KBM-7 (cell line): ENCODE results near the gene EXOC5.
"Not testable (repeated sequence)": the region's sequence is repeated elsewhere in the genome, so short reads cannot be mapped to it uniquely, and the experiment has no call there.

ENCODE experiments used
- DNase-seq: peaks from one replicate; pipeline ENCODE4 v3.0.0-alpha.2; 2015
- in situ Hi-C: fragments of 300-500 bp; cut with MboI; formaldehyde crosslinking; loops from 2 replicates; pipeline ENCODE4 v1.14.3; 2020; ENCODE audit warnings: low sequenced_read_pairs, low pct_unique_long_range_greater_than_20kb, mixed read lengths

The EXOC5 gene

GRCh38 chr14:57261604-57262003, 7.1 kb downstream of the EXOC5 start:
- in situ Hi-C loops = no loop called here
- DNase-seq = no peak

GRCh38 chr14:57259672-57260071, 9.0 kb downstream of the EXOC5 start:
- in situ Hi-C loops = no loop called here
- DNase-seq = no peak

GRCh38 chr14:57258221-57258620, 10.5 kb downstream of the EXOC5 start:
- in situ Hi-C loops, DNase-seq: not testable (repeated sequence)

- in situ Hi-C loops = no loop called here
- DNase-seq = no peak
These were observed 13.8 kb downstream of the EXOC5 start for GRCh38 chr14:57254884-57255283.

- in situ Hi-C loops = no loop called here
- no peak for DNase-seq
These were observed 21.6 kb downstream of the EXOC5 start for GRCh38 chr14:57246933-57247657.

GRCh38 chr14:57245941-57246340, 22.8 kb downstream of the EXOC5 start:
- no peak for DNase-seq
- in situ Hi-C loops = no loop called here

- in situ Hi-C loops = no loop called here
- no peak for DNase-seq
These were observed 24.6 kb downstream of the EXOC5 start for GRCh38 chr14:57244106-57244505.

- in situ Hi-C loops = no loop called here
- DNase-seq = no peak
These were observed 25.4 kb downstream of the EXOC5 start for GRCh38 chr14:57243320-57243719.

- in situ Hi-C loops, DNase-seq: not testable (repeated sequence)
These were observed 28.6 kb downstream of the EXOC5 start for GRCh38 chr14:57240115-57240514.

- DNase-seq = no peak
- in situ Hi-C loops = no loop called here
These were observed 36.7 kb downstream of the EXOC5 start for GRCh38 chr14:57232006-57232405.

GRCh38 chr14:57228320-57228719, 40.4 kb downstream of the EXOC5 start:
- in situ Hi-C loops, DNase-seq: not testable (repeated sequence)

GRCh38 chr14:57227083-57227482, 41.6 kb downstream of the EXOC5 start:
- no peak for DNase-seq
- in situ Hi-C loops = no loop called here

GRCh38 chr14:57221931-57222330, 46.8 kb downstream of the EXOC5 start:
- DNase-seq = no peak
- in situ Hi-C loops = no loop called here

GRCh38 chr14:57212919-57213318, 55.8 kb downstream of the EXOC5 start:
- in situ Hi-C loops = no loop called here

GRCh38 chr14:57209561-57209960, 59.1 kb downstream of the EXOC5 start:
- in situ Hi-C loops = no loop called here
- DNase-seq = no peak

More at GRCh38 chr14:57212919-57213318, 55.8 kb downstream of the EXOC5 start:
- DNase-seq = no peak

GRCh38 chr14:57205938-57206337, 62.8 kb downstream of the EXOC5 start:
- no peak for DNase-seq
- in situ Hi-C loops = no loop called here

- in situ Hi-C loops = not testable (repeated sequence)
These were observed 66.0 kb downstream of the EXOC5 start for GRCh38 chr14:57202672-57203071.

GRCh38 chr14:57199921-57200320, 68.8 kb downstream of the EXOC5 start:
- no peak for DNase-seq
- in situ Hi-C loops = no loop called here

More at GRCh38 chr14:57202672-57203071, 66.0 kb downstream of the EXOC5 start:
- not testable (repeated sequence) for DNase-seq

- no peak for DNase-seq
- in situ Hi-C loops = no loop called here
These were observed 79.6 kb downstream of the EXOC5 start for GRCh38 chr14:57189070-57189469.

GRCh38 chr14:57182760-57183503, 85.8 kb downstream of the EXOC5 start:
- peak; percentile 4 for DNase-seq
- in situ Hi-C loops = no loop called here
